MM.1S (cell line): ENCODE results near the gene SDR9C7.
"Not testable (repeated sequence)": the region's sequence is repeated elsewhere in the genome, so short reads cannot be mapped to it uniquely, and the experiment has no call there.

Experiments
- DNase-seq: peaks from one replicate; pipeline ENCODE4 v3.0.0-alpha.2; 2015
- H2AFZ ChIP-seq: fragments of 300-600 bp; sonication (generic); 2 replicates; pipeline ENCODE4 v1.6.0; 2016; ENCODE audit warnings: antibody characterized with exemption, low read length
- H3F3A ChIP-seq: fragments of 300-600 bp; sonication (generic); 2 replicates; pipeline ENCODE4 v1.6.1; 2016; ENCODE audit warnings: mild to moderate bottlenecking, antibody characterized with exemption, low read length, moderate library complexity, mixed read lengths; ENCODE audit not compliant: insufficient read depth
- H3K27ac ChIP-seq: fragments of 300-600 bp; sonication (generic); 2 replicates; pipeline ENCODE4 v1.5.1; 2016; ENCODE audit warnings: mild to moderate bottlenecking, low read length
- H3K27me3 ChIP-seq: fragments of 300-600 bp; sonication (generic); replicated peaks from 2 replicates; pipeline ENCODE4 v1.6.0; 2016; ENCODE audit warnings: low read length; ENCODE audit not compliant: insufficient read depth
- H3K36me3 ChIP-seq: fragments of 300-600 bp; sonication (generic); replicated peaks from 2 replicates; pipeline ENCODE4 v1.6.1; 2016; ENCODE audit warnings: mild to moderate bottlenecking, low read length, mixed read lengths; ENCODE audit not compliant: insufficient read depth
- H3K4me1 ChIP-seq: fragments of 300-600 bp; sonication (generic); 2 replicates; pipeline ENCODE4 v1.6.1; 2016; ENCODE audit warnings: low read length, mixed read lengths
- H3K4me2 ChIP-seq: fragments of 300-600 bp; sonication (generic); 2 replicates; pipeline ENCODE4 v1.6.0; 2016; ENCODE audit warnings: low read depth, low read length
- H3K4me3 ChIP-seq: fragments of 300-600 bp; sonication (generic); 2 replicates; pipeline ENCODE4 v1.5.1; 2016; ENCODE audit warnings: low read length, mixed read lengths
- H3K79me2 ChIP-seq: fragments of 300-600 bp; sonication (generic); 2 replicates; pipeline ENCODE4 v1.6.1; 2016; ENCODE audit warnings: mixed run types, low read length, mixed read lengths
- H3K9ac ChIP-seq: fragments of 300-600 bp; sonication (generic); 2 replicates; pipeline ENCODE4 v1.6.1; 2016; ENCODE audit warnings: low read length, mixed read lengths
- H3K9me2 ChIP-seq: fragments of 300-600 bp; sonication (generic); replicated peaks from 2 replicates; pipeline ENCODE4 v1.6.1; 2016; ENCODE audit warnings: mild to moderate bottlenecking, low read length, mixed read lengths; ENCODE audit not compliant: insufficient read depth
- H3K9me3 ChIP-seq: fragments of 300-600 bp; sonication (generic); replicated peaks from 2 replicates; pipeline ENCODE4 v1.6.1; 2016; ENCODE audit warnings: mild to moderate bottlenecking, low read length, mixed read lengths; ENCODE audit not compliant: insufficient read depth
- H4K20me1 ChIP-seq: fragments of 300-600 bp; sonication (generic); 2 replicates; pipeline ENCODE4 v1.6.1; 2016; ENCODE audit warnings: mild to moderate bottlenecking, low read length, moderate library complexity, mixed read lengths; ENCODE audit not compliant: insufficient read depth
- EZH2 ChIP-seq: fragments of 300-600 bp; sonication (generic); optimal IDR thresholded peaks from 2 replicates; pipeline ENCODE3; 2017; ENCODE audit warnings: low read depth, mild to moderate bottlenecking, antibody characterized with exemption, low read length, mixed read lengths
- EZH2phosphoT487 ChIP-seq: fragments of 300-600 bp; sonication (generic); IDR thresholded peaks from 2 replicates; pipeline ENCODE4 v1.6.1; 2018; ENCODE audit warnings: antibody characterized with exemption, low read length
- TF ChIP-seq, protein P1 (sequence below): fragments of 300-600 bp; sonication (generic); IDR thresholded peaks from 2 replicates; pipeline ENCODE4 v1.5.1; 2016; ENCODE audit warnings: antibody characterized with exemption, low read length, mixed read lengths

Gene SDR9C7

DNA sequence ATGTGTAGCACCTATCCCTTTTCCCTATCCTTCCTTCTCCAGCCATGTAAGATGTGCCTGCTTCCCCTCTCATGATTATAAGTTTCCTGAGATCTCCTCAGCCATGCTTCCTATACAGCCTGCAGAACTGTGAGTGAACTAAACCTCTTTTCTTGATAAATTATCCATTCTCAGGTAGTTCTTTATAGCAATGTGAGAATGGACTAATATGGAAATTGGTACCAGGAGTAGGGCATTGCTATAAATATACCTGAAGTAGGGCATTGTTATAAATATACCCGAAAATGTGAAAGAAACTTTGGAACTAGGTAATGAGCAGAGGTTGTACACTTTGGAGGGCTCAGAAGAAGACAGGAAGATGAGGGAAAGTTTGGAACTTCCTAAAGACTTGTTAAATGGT, 48.9 kb downstream of the SDR9C7 start:
- TF ChIP-seq EZH2phosphoT487 (no peak), EZH2 (no peak)
- TF ChIP-seq, protein P1, sequence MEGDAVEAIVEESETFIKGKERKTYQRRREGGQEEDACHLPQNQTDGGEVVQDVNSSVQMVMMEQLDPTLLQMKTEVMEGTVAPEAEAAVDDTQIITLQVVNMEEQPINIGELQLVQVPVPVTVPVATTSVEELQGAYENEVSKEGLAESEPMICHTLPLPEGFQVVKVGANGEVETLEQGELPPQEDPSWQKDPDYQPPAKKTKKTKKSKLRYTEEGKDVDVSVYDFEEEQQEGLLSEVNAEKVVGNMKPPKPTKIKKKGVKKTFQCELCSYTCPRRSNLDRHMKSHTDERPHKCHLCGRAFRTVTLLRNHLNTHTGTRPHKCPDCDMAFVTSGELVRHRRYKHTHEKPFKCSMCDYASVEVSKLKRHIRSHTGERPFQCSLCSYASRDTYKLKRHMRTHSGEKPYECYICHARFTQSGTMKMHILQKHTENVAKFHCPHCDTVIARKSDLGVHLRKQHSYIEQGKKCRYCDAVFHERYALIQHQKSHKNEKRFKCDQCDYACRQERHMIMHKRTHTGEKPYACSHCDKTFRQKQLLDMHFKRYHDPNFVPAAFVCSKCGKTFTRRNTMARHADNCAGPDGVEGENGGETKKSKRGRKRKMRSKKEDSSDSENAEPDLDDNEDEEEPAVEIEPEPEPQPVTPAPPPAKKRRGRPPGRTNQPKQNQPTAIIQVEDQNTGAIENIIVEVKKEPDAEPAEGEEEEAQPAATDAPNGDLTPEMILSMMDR = no peak
- Histone ChIP-seq H3K27ac (no peak overlapping the region), H3K9me2 (no peaks in the 10 kb centered on the region), H3F3A (no peaks in the 10 kb centered on the region), H3K9me3 (no peaks in the 10 kb centered on the region), H3K4me1 (no peaks in the 10 kb centered on the region), H2AFZ (no peak overlapping the region), H3K36me3 (no peaks in the 10 kb centered on the region), H3K4me2 (no peak overlapping the region), H3K9ac (no peak overlapping the region), H3K79me2 (no peaks in the 10 kb centered on the region), H3K27me3 (no peaks in the 10 kb centered on the region), H4K20me1 (no peaks in the 10 kb centered on the region), H3K4me3 (no peak overlapping the region)
- DNase-seq = no peak

DNA sequence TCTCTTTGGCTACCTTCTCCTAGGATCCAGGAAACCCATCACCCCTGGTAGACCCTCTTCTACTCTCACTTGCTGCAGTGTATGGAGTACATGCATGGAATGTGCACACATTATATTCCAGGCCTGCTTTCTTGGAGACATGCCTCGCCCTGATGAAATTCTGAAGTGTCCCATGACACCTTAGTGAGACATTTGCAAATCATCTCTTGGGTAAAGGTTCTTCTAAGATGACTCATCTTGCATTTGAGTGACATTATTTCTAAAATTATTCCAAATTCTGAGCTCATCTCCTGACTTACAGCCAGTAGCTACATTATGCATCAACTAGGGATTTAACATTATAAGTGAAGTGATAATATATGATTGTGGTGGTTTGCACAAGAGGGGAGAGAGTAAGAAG, 49.8 kb downstream of the SDR9C7 start:
- no peaks in the 10 kb centered on the region for H4K20me1 ChIP-seq
- no peak overlapping the region for H3K4me3 ChIP-seq
- H3K79me2 ChIP-seq = no peaks in the 10 kb centered on the region
- no peak overlapping the region for H3K27ac ChIP-seq
- TF ChIP-seq, protein P1 = no peak
- TF ChIP-seq EZH2 (no peak), EZH2phosphoT487 (no peak)
- H3K9me3 ChIP-seq = no peaks in the 10 kb centered on the region
- no peaks in the 10 kb centered on the region for H3F3A ChIP-seq
- H3K4me1 ChIP-seq = no peaks in the 10 kb centered on the region
- no peak overlapping the region for H3K4me2 ChIP-seq
- no peaks in the 10 kb centered on the region for H3K36me3 ChIP-seq
- DNase-seq = no peak
- no peak overlapping the region for H3K9ac ChIP-seq
- no peaks in the 10 kb centered on the region for H3K27me3 ChIP-seq
- H3K9me2 ChIP-seq = no peaks in the 10 kb centered on the region
- H2AFZ ChIP-seq = no peak overlapping the region

DNA sequence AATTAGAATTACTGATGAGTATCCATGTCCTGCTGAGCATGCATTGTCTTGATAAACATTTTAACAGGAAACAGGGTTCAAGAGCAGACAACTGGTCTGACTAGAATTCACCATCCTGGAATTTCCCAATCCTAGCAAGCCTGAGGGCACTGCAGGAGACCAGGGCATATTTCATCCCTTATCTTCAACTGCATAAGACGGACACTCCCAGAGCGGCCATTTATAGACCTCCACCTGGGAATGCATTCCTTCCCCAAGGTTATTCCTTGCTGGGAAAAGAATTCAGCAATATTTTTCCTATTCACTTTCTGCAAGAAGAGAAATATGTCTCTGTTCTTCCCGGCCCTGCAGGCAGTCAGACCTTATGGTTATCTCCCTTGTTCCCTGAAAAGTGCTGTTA, 51.8 kb downstream of the SDR9C7 start:
- H3K79me2 ChIP-seq, H3K9me3 ChIP-seq, DNase-seq, H3K9me2 ChIP-seq, H3K27ac ChIP-seq, H3K4me2 ChIP-seq, H3F3A ChIP-seq, H3K9ac ChIP-seq, H2AFZ ChIP-seq, H3K36me3 ChIP-seq, H3K4me3 ChIP-seq, H3K4me1 ChIP-seq, H4K20me1 ChIP-seq, H3K27me3 ChIP-seq: not testable (repeated sequence)

DNA sequence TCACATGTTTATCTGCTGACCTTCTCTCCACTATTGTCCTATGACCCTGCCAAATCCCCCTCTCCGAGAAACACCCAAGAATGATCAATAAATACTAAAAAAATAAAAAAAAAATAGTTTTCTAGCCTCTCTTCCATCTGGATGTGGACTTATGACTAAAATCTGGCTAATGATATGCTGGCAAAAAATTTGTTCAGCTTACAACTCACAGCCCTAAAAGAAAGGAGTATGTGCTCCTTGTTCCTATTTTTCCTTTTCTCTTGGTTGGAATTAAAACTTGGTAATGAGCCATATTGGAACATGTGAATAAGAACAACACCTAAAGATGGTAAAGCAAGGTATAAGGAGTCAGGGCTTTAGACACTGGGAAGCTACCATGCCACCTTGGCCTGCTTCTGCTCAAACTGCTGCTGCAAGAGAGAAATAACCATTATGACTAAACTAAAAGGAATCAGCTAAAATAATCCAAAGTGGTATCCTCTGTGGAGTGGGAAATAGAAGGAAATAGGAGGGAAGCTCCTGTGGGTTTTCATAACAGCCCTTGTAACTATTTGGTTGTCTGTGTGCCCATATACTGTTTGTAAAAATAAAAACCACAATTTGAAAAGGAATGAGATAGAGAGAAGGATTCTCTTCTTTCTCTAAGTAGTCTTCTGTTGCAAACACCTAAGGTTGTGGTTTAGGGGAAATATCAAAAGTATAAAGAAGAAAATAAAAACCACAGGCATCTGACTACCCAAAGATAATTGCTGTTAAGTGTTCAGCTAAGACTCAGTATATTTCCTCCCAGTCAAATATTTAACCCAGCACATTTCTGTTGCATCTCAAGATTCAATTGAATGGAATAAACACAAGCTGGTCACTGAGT, 53.8 kb downstream of the SDR9C7 start:
- no peak for DNase-seq
- Histone ChIP-seq H4K20me1 (no peaks in the 10 kb centered on the region), H3K9ac (no peak overlapping the region), H3K9me2 (no peaks in the 10 kb centered on the region), H3K27me3 (no peaks in the 10 kb centered on the region), H2AFZ (no peak overlapping the region), H3F3A (no peaks in the 10 kb centered on the region), H3K4me1 (no peaks in the 10 kb centered on the region), H3K36me3 (no peaks in the 10 kb centered on the region), H3K4me3 (no peak overlapping the region), H3K9me3 (no peaks in the 10 kb centered on the region), H3K4me2 (no peak overlapping the region), H3K27ac (no peak overlapping the region), H3K79me2 (no peaks in the 10 kb centered on the region)
- TF ChIP-seq, protein P1 = no peak
- TF ChIP-seq EZH2 = no peak
- TF ChIP-seq EZH2phosphoT487 = no peak

DNA sequence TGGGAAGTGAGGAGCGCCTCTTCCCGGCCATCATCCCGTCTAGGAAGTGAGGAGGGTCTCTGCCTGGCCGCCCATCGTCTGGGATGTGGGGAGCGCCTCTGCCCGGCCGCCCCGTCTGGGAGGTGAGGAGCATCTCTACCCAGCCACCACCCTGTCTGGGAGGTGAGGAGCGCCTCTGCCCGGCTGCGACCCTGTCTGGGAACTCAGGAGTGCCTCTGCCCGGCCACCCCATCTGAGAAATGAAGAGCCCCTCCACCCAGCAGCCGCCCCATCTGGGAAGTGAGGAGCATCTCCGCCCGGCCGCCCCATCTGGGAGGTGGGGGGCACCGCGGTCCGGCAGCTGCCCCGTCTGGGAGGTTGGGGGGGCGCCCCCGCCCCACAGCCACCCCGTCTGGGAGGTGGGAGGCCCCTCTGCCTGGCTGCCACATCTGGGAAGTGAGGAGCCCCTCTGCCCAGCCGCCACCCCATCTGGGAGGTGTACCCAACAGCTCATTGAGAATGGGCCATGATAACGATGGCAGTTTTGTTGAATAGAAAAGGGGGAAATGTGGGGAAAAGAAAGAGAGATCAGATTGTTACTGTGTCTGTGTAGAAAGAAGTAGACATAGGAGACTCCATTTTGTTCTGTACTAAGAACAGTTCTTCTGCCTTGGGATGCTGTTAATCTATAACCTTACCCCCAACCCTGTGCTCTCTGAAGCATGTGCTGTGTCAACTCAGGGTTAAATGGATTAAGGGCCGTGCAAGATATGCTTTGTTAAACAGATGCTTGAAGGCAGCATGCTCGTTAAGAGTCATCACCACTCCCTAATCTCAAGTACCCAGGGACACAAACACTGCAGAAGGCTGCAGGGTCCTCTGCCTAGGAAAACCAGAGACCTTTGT, 54.7 kb downstream of the SDR9C7 start:
- not testable (repeated sequence) for H3K9ac ChIP-seq, H3K27me3 ChIP-seq, DNase-seq, H3K4me2 ChIP-seq, H3K4me1 ChIP-seq, H3K36me3 ChIP-seq, H4K20me1 ChIP-seq, H3K27ac ChIP-seq, H3K4me3 ChIP-seq, H2AFZ ChIP-seq, H3K79me2 ChIP-seq, H3K9me3 ChIP-seq, H3K9me2 ChIP-seq, H3F3A ChIP-seq
